Gastrocnemius medialis (tissue), 4 donors: ENCODE measurements around the gene POU2F2.

Experiments used
- POLR2A ChIP-seq, 2 donors: fragments of 450-650 bp; IDR thresholded peaks; one replicate each; pipeline ENCODE4 v1.6.1; 2017; ENCODE audit warnings: antibody characterized with exemption in 2 of 2, mild to moderate bottlenecking in 2 of 2, moderate library complexity in 2 of 2
- TF ChIP-seq, protein P1 (sequence below), 5 experiments: fragments of 450-650 bp in 3 of 5; fragments of 200-600 bp in 2 of 5; sonication (generic) in 2 of 5; IDR thresholded peaks in 4 of 5; conservative IDR thresholded peaks in 1 of 5; 1 replicate in 4 of 5; 2 replicates in 1 of 5; pipeline ENCODE4 v1.5.1; 2016 to 2019; ENCODE audit warnings: antibody characterized with exemption in 5 of 5, mild to moderate bottlenecking in 3 of 5, moderate library complexity in 3 of 5

DNA sequence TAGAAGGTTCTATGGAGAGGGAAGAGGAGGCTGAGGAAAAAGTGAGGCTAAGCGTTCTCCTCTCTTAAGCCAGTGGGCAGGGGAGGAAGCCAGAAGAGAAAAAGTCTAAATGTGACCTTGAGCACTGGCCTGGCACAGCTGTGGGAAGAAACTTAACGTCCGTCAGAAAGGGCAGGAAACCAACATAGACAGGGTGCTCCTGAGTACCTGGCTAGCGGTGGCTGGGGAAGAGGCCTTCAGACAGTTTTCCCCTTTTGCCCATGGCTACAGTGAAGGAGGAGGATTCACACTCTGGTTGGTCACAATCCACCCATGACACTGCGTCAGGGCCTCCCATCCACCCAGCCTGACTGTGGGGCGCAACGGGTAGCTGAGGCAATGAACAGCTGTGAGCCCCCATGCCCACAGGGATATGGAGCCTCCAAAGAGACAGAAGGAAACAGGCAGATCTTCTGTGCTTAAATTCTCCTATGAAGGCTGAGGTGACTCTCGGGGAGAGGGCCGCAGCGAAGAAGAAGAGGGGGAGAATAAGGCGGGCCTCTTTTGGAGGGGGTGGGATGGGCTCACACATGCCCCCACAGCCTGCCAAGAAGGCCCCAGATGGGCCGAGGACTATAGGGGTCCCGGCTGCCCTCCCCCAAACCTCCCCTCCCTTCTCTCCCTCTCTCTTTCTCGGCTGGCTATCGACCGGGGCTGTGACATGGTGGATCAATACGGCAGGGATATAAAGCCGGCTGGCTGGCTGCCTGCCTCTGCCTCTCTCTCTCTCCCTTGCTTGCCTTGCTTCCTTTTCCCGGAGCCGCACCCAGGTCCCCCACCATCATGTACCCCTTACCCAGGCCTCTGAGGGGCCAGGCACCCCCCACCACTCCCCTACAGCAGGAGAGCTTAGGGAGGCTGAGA lies 19.8 kb upstream of the POU2F2 start:
- TF ChIP-seq, protein P1, sequence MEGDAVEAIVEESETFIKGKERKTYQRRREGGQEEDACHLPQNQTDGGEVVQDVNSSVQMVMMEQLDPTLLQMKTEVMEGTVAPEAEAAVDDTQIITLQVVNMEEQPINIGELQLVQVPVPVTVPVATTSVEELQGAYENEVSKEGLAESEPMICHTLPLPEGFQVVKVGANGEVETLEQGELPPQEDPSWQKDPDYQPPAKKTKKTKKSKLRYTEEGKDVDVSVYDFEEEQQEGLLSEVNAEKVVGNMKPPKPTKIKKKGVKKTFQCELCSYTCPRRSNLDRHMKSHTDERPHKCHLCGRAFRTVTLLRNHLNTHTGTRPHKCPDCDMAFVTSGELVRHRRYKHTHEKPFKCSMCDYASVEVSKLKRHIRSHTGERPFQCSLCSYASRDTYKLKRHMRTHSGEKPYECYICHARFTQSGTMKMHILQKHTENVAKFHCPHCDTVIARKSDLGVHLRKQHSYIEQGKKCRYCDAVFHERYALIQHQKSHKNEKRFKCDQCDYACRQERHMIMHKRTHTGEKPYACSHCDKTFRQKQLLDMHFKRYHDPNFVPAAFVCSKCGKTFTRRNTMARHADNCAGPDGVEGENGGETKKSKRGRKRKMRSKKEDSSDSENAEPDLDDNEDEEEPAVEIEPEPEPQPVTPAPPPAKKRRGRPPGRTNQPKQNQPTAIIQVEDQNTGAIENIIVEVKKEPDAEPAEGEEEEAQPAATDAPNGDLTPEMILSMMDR (IDR thresholded peaks at IDR 0.05 in 4 of 5, conservative IDR thresholded peaks at IDR 0.05 in 1 of 5): no peak
- no peak for TF ChIP-seq POLR2A (IDR thresholded peaks at IDR 0.05)
